ENCODE results near the gene FAM227B. TPM values are rescaled to one million over a fixed set of nuclear protein-coding genes. Genes with fewer than 3 reads are reported as not detected.

The FAM227B gene
- total RNA-seq, 1 donor from 2014 or later, result 18.5 TPM

GRCh38 chr15:49282366-49282765 lies 338.3 kb downstream of the FAM227B start:
- Histone ChIP-seq H3K4me1 (no peaks in the 10 kb centered on the region), H3K36me3 (peaks cover 27% of the 10 kb centered on the region), H3K27me3 (ENCODE audit: low read depth) (no peaks in the 10 kb centered on the region), H3K27ac (replicated peaks) (no peak overlapping the region), H3K9me3 (replicated peaks) (no peaks in the 10 kb centered on the region), H3K4me3 (no peak overlapping the region)
- no peak for DNase-seq
- no peak for TF ChIP-seq CTCF (IDR thresholded peaks at IDR 0.05; ENCODE audit: borderline replicate concordance)
- intact Hi-C loops (cut with micrococcal nuclease), result no loop called here

GRCh38 chr15:49279521-49280456 lies 340.8 kb downstream of the FAM227B start:
- Histone ChIP-seq H3K27me3 (ENCODE audit: low read depth) (no peaks in the 10 kb centered on the region), H3K27ac (replicated peaks) (no peak overlapping the region), H3K9me3 (replicated peaks) (no peaks in the 10 kb centered on the region), H3K4me1 (peaks cover 10% of the 10 kb centered on the region), H3K4me3 (no peak overlapping the region), H3K36me3 (peaks cover 14% of the 10 kb centered on the region)
- TF ChIP-seq CTCF (IDR thresholded peaks at IDR 0.05; ENCODE audit: borderline replicate concordance), result no peak
- no peak for DNase-seq
- intact Hi-C loops (cut with micrococcal nuclease), result no loop called here

GRCh38 chr15:49278751-49279150 lies 341.9 kb downstream of the FAM227B start:
- no peak for DNase-seq
- no peak overlapping the region for H3K4me3 ChIP-seq
- peaks cover 12% of the 10 kb centered on the region for H3K4me1 ChIP-seq
- H3K9me3 ChIP-seq (replicated peaks), result no peaks in the 10 kb centered on the region
- H3K27me3 ChIP-seq (ENCODE audit: low read depth), result no peaks in the 10 kb centered on the region
- peaks cover 4% of the 10 kb centered on the region for H3K36me3 ChIP-seq
- intact Hi-C loops (cut with micrococcal nuclease), result no loop called here
- no peak overlapping the region for H3K27ac ChIP-seq (replicated peaks)
- no peak for TF ChIP-seq CTCF (IDR thresholded peaks at IDR 0.05; ENCODE audit: borderline replicate concordance)

Other genes with a start within 250 kb of the FAM227B start
- 34.1 TPM for gene FGF7, start 197.6 kb downstream of the FAM227B start, total RNA-seq
- 20.6 TPM for gene DTWD1, start 230 bp upstream of the FAM227B start, total RNA-seq